Ovary (tissue), 3 donors: Measurements from ENCODE around the gene SLC4A1AP.

ENCODE experiments used
- CTCF ChIP-seq, 3 donors: fragments of 450-650 bp in 2 of 3; fragments of 200-600 bp in 1 of 3; IDR thresholded peaks; one replicate each; pipeline versions ENCODE4 v1.5.1 to v1.8.0; 2016 to 2022; ENCODE audit warnings: antibody characterized with exemption in 3 of 3, mild to moderate bottlenecking in 1 of 3
- EP300 ChIP-seq: sonication (generic); formaldehyde crosslinking; IDR thresholded peaks from one replicate; pipeline ENCODE4 v1.6.1; 2017; ENCODE audit warnings: antibody characterized with exemption
- POLR2A ChIP-seq: fragments of 450-650 bp; IDR thresholded peaks from one replicate; pipeline ENCODE4 v1.6.1; 2017; ENCODE audit warnings: antibody characterized with exemption, mild to moderate bottlenecking, moderate library complexity
- donor health status: DM: no; HTN: no; CAD: no.

DNA sequence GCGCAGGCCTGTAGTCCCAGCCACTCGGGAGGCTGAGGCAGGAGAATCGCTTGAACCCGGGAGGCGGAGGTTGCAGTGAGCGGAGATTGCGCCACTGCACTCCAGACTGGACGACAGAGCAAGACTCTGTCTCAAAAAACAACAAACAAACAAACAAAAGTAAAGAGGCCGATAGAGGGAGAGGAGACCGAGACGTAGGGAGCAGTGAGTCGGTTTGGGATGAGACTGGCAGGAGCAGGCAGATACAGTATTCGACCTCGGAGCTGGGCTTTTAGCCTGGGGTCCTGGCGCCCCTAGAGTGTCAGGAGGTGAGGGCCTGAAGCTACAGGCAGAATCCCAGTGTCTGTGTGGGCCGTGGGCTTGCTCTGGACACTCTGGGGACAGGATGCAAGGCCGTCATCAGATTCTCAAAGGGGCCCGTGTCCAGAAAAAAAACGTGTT, 51.2 kb downstream of the SLC4A1AP start:
- no peak for TF ChIP-seq CTCF (IDR thresholded peaks at IDR 0.05)
- TF ChIP-seq POLR2A = no peak
- TF ChIP-seq EP300 = no peak
